SU-DHL-6 (cell line): ENCODE results near the gene DDX42.

Experiments
- H2AFZ ChIP-seq: fragments of 200-600 bp; sonication (generic); 2 replicates; pipeline ENCODE4 v1.6.1; 2014; ENCODE audit warnings: low read depth, mild to moderate bottlenecking, moderate library complexity, mixed read lengths, antibody characterized with exemption, low read length; ENCODE audit not compliant: severe bottlenecking
- H3F3A ChIP-seq: fragments of 200-600 bp; shearing (Covaris generic); 2 replicates; pipeline ENCODE4 v1.6.0; 2016; ENCODE audit warnings: antibody characterized with exemption, mild to moderate bottlenecking; ENCODE audit not compliant: insufficient read depth
- H3K27ac ChIP-seq: fragments of 200-600 bp; sonication (generic); 2 replicates; pipeline ENCODE4 v1.5.1; 2016; ENCODE audit warnings: low read depth, mild to moderate bottlenecking, low read length, moderate library complexity, mixed read lengths
- H3K27me3 ChIP-seq: fragments of 200-600 bp; sonication (generic), shearing (Covaris generic); 2 replicates; pipeline ENCODE4 v1.6.0; 2014; ENCODE audit warnings: mild to moderate bottlenecking, low read length
- H3K36me3 ChIP-seq: fragments of 200-600 bp; sonication (generic); 2 replicates; pipeline ENCODE4 v1.6.1; 2014; ENCODE audit warnings: mild to moderate bottlenecking, low read length, mixed read lengths
- H3K4me2 ChIP-seq: fragments of 300-600, 200-600 bp; shearing (Covaris generic), sonication (generic); 2 replicates; pipeline ENCODE4 v1.6.0; 2014; ENCODE audit warnings: low read length, low read depth, mild to moderate bottlenecking; ENCODE audit not compliant: poor library complexity, severe bottlenecking
- H3K4me3 ChIP-seq: fragments of 200-600 bp; sonication (generic); 2 replicates; pipeline ENCODE4 v1.5.1; 2014; ENCODE audit warnings: antibody characterized with exemption, low read length, mild to moderate bottlenecking, mixed read lengths; ENCODE audit not compliant: insufficient read depth, poor library complexity, severe bottlenecking
- H3K79me2 ChIP-seq: fragments of 200-600 bp; sonication (generic); 2 replicates; pipeline ENCODE4 v1.6.1; 2014; ENCODE audit warnings: mild to moderate bottlenecking, low read length, moderate library complexity; ENCODE audit not compliant: insufficient read depth
- H3K9ac ChIP-seq: fragments of 200-600 bp; sonication (generic); 2 replicates; pipeline ENCODE4 v1.7.0; 2014; ENCODE audit warnings: mild to moderate bottlenecking, low read length
- H3K9me2 ChIP-seq: fragments of 200-600 bp; sonication (generic); replicated peaks from 2 replicates; pipeline ENCODE4 v1.6.1; 2014; ENCODE audit warnings: low read length; ENCODE audit not compliant: insufficient read depth
- H3K9me3 ChIP-seq: fragments of 200-600 bp; sonication (generic); 2 replicates; pipeline ENCODE4 v1.6.1; 2014; ENCODE audit warnings: low read length, mixed read lengths; ENCODE audit not compliant: insufficient read depth
- H4K20me1 ChIP-seq: fragments of 200-600 bp; sonication (generic); 2 replicates; pipeline ENCODE4 v1.6.1; 2014; ENCODE audit warnings: low read depth, mild to moderate bottlenecking, antibody characterized with exemption, low read length, moderate library complexity, mixed read lengths
- CTCF ChIP-seq: fragments of 200-600 bp; sonication (generic); IDR thresholded peaks from one replicate; pipeline ENCODE4 v1.5.1; 2017; ENCODE audit warnings: antibody characterized with exemption, mild to moderate bottlenecking, low read length, moderate library complexity; ENCODE audit not compliant: insufficient read depth, poor library complexity, severe bottlenecking
- EZH2phosphoT487 ChIP-seq: fragments of 200-600 bp; sonication (generic), shearing (Covaris generic); conservative IDR thresholded peaks from 2 replicates; pipeline ENCODE4 v1.6.1; 2018; ENCODE audit warnings: mild to moderate bottlenecking, antibody characterized with exemption, low read length, moderate library complexity, mixed read lengths

Gene DDX42

GRCh38 chr17:63780928-63781327 lies 7.0 kb downstream of the DDX42 start:
- Histone ChIP-seq H4K20me1 (peaks cover 24% of the 10 kb centered on the region), H3K4me3 (no peak overlapping the region), H3K9ac (no peak overlapping the region), H3K27me3 (no peaks in the 10 kb centered on the region), H3K4me2 (no peak overlapping the region), H3K36me3 (peaks cover 7% of the 10 kb centered on the region), H3F3A (0 out of 2 replicates have a peak, but pooled peaks cover 3% of the 10 kb centered on the region), H2AFZ (no peak overlapping the region), H3K9me3 (no peaks in the 10 kb centered on the region), H3K79me2 (peaks cover 98% of the 10 kb centered on the region), H3K27ac (no peak overlapping the region), H3K9me2 (no peaks in the 10 kb centered on the region)
- TF ChIP-seq EZH2phosphoT487, result no peak
- no peak for TF ChIP-seq CTCF

GRCh38 chr17:63783522-63783921 lies 9.6 kb downstream of the DDX42 start:
- Histone ChIP-seq H3F3A (0 out of 2 replicates have a peak, but pooled peaks cover 3% of the 10 kb centered on the region), H3K36me3 (peaks cover 12% of the 10 kb centered on the region; the same call in 1 of the 2 replicates), H3K27ac (no peak overlapping the region), H3K4me2 (no peak overlapping the region), H2AFZ (no peak overlapping the region), H3K9me3 (no peaks in the 10 kb centered on the region), H3K79me2 (peaks cover 92% of the 10 kb centered on the region), H3K9me2 (no peaks in the 10 kb centered on the region), H3K4me3 (no peak overlapping the region), H3K27me3 (no peaks in the 10 kb centered on the region), H3K9ac (no peak overlapping the region), H4K20me1 (peaks cover 20% of the 10 kb centered on the region; the same call in 1 of the 2 replicates)
- no peak for TF ChIP-seq EZH2phosphoT487
- no peak for TF ChIP-seq CTCF

GRCh38 chr17:63785556-63785955 lies 11.6 kb downstream of the DDX42 start:
- no peaks in the 10 kb centered on the region for H3K9me3 ChIP-seq
- no peaks in the 10 kb centered on the region for H3K27me3 ChIP-seq
- H3K9me2 ChIP-seq, result no peaks in the 10 kb centered on the region
- no peak overlapping the region for H3K27ac ChIP-seq
- H3K9ac ChIP-seq, result no peak overlapping the region
- H3K79me2 ChIP-seq, result peaks cover 90% of the 10 kb centered on the region
- no peak overlapping the region for H3K4me2 ChIP-seq
- no peaks in the 10 kb centered on the region for H3F3A ChIP-seq
- peaks cover 20% of the 10 kb centered on the region for H4K20me1 ChIP-seq
- H3K36me3 ChIP-seq, result peaks cover 17% of the 10 kb centered on the region; the same call in 1 of the 2 replicates
- no peak overlapping the region for H2AFZ ChIP-seq
- H3K4me3 ChIP-seq, result no peak overlapping the region
- TF ChIP-seq CTCF (no peak), EZH2phosphoT487 (no peak)
